A673 (cell line): ENCODE data around the gene HOXA9. TPM values are rescaled to one million over a fixed set of nuclear protein-coding genes. Genes with fewer than 3 reads are reported as not detected.
A peak's percentile ranks its signal among the peaks of the same experiment; 100 is the strongest.

Source experiments
- BruUV-seq: library from RNA; stranded (reverse); fragments of 400-500 nt; replicated peaks from 2 replicates; lab custom pipeline; 2021; lab: Mats Ljungman, UMichigan
- CTCF ChIA-PET: fragments of 300-600 bp; sonication (Branson Sonifier 250); formaldehyde crosslinking; loops from one replicate; lab custom pipeline; 2022; ENCODE audit warnings: antibody characterized with exemption; lab: Charles Lee
- POLR2A ChIA-PET: fragments of 300-600 bp; sonication (Branson Sonifier 250); formaldehyde crosslinking; loops from one replicate; lab custom pipeline; 2022; ENCODE audit warnings: antibody characterized with exemption; ENCODE audit not compliant: low non-redundant PET; lab: Charles Lee
- DNase-seq: peaks from one replicate; pipeline ENCODE4 v3.0.0-alpha.2; 2015; ENCODE audit warnings: low spot score
- H3K27ac ChIP-seq: fragments of 200-600 bp; sonication (generic); 2 replicates; pipeline ENCODE4 v1.5.1; 2016; ENCODE audit warnings: mixed run types, low read depth, mild to moderate bottlenecking, mixed read lengths, antibody characterized with exemption, low read length; ENCODE audit not compliant: poor library complexity, severe bottlenecking
- H3K27me3 ChIP-seq: fragments of 200-600 bp; sonication (generic); replicated peaks from 2 replicates; pipeline ENCODE4 v1.6.1; 2017; ENCODE audit warnings: mixed run types, low read depth, mild to moderate bottlenecking, mixed read lengths, antibody characterized with exemption, low read length; ENCODE audit not compliant: insufficient read depth, poor library complexity
- H3K36me3 ChIP-seq: fragments of 200-600 bp; sonication (generic); 2 replicates; pipeline ENCODE4 v1.6.1; 2016; ENCODE audit warnings: mixed run types, mild to moderate bottlenecking, mixed read lengths, antibody characterized with exemption, low read length; ENCODE audit not compliant: insufficient read depth, poor library complexity, severe bottlenecking
- H3K4me1 ChIP-seq: fragments of 200-600 bp; sonication (generic); 2 replicates; pipeline ENCODE4 v1.6.1; 2017; ENCODE audit warnings: mixed run types, mild to moderate bottlenecking, mixed read lengths, antibody characterized with exemption, low read length; ENCODE audit not compliant: insufficient read depth, poor library complexity, severe bottlenecking
- H3K4me3 ChIP-seq: fragments of 200-600 bp; sonication (generic); 2 replicates; pipeline ENCODE4 v1.5.1; 2016; ENCODE audit warnings: low read depth, mixed run types, mild to moderate bottlenecking, mixed read lengths, low read length; ENCODE audit not compliant: poor library complexity, severe bottlenecking
- H3K9me3 ChIP-seq: fragments of 200-600 bp; sonication (generic); 2 replicates; pipeline ENCODE4 v1.6.1; 2016; ENCODE audit warnings: mixed run types, low read depth, mild to moderate bottlenecking, mixed read lengths, antibody characterized with exemption, low read length; ENCODE audit not compliant: poor library complexity, severe bottlenecking
- EZH2 ChIP-seq: fragments of 200-600 bp; sonication (generic); IDR thresholded peaks from 2 replicates; pipeline ENCODE4 v1.6.1; 2017; ENCODE audit warnings: borderline replicate concordance, low read depth, mild to moderate bottlenecking, mixed read lengths, antibody characterized with exemption, low read length; ENCODE audit not compliant: poor library complexity, severe bottlenecking
- intact Hi-C: fragments of 100-400 bp; cut with micrococcal nuclease; formaldehyde crosslinking; loops from one replicate; pipeline ENCODE4 v1.10.0; 2022; ENCODE audit not compliant: unreplicated experiment
- total RNA-seq: library from RNA; stranded (reverse); gene quantifications from 2 replicates; pipeline ENCODE4 v1.2.3, GENCODE V29; 2021
- TF ChIP-seq, protein P1 (sequence below): fragments of 300-800, 200-600 bp; sonication (generic); conservative IDR thresholded peaks from 2 replicates; pipeline ENCODE4 v1.5.1; 2017; ENCODE audit warnings: low read depth, mild to moderate bottlenecking, antibody characterized with exemption, low read length, moderate library complexity, mixed read lengths

The HOXA9 gene
- total RNA-seq, 1 experiment from 2014 or later: not detected

DNA sequence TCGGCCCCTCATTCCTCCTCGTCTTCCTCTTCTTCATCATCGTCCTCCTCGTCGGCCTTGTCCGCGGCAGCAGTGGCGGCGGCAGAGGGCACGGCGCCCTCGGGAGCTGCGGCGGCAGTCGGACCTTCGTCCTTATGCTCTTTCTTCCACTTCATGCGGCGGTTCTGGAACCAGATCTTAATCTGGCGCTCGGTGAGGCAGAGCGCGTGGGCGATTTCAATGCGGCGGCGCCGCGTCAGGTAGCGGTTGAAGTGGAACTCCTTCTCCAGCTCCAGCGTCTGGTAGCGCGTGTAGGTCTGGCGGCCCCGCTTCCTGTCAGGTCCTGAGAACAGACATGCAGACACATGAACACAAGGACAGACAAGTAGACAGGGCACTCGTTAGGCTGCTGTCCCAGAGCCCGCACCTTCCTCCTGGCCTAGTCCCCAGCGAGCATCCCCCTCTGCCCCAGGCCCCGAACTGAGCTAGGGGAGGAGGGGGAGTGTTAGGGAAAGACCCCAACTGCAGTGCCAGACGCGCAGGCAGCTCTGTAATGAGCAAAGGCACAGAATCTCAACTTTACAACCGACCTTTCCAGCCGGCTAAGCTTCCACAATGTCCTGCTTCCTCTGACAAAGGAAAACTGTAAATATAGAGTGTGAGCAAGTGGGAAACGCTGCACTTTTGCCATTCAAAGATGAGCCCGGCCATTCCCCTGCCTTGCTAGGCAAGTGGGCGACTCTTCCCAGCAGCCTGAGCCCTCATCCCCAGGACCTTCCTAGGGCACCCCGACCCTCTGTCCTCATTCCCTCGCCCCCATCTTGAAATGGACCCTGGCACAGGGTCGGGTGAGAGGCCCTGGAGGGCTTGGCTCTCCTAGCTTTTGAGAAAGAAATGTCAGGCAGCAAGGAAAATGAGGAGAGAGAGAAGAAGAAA is 10.2 kb downstream of the HOXA9 start:
- Histone ChIP-seq H3K27ac (no peak overlapping the region), H3K4me3 (no peak overlapping the region), H3K4me1 (peaks cover 7% of the 10 kb centered on the region), H3K9me3 (no peaks in the 10 kb centered on the region), H3K36me3 (no peaks in the 10 kb centered on the region), H3K27me3 (peaks cover 77% of the 10 kb centered on the region)
- peak; percentile 94 for TF ChIP-seq EZH2
- TF ChIP-seq, protein P1, sequence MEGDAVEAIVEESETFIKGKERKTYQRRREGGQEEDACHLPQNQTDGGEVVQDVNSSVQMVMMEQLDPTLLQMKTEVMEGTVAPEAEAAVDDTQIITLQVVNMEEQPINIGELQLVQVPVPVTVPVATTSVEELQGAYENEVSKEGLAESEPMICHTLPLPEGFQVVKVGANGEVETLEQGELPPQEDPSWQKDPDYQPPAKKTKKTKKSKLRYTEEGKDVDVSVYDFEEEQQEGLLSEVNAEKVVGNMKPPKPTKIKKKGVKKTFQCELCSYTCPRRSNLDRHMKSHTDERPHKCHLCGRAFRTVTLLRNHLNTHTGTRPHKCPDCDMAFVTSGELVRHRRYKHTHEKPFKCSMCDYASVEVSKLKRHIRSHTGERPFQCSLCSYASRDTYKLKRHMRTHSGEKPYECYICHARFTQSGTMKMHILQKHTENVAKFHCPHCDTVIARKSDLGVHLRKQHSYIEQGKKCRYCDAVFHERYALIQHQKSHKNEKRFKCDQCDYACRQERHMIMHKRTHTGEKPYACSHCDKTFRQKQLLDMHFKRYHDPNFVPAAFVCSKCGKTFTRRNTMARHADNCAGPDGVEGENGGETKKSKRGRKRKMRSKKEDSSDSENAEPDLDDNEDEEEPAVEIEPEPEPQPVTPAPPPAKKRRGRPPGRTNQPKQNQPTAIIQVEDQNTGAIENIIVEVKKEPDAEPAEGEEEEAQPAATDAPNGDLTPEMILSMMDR: no peak
- no TSS peak for BruUV-seq
- ChIA-PET POLR2A (no interaction called here), CTCF (no interaction called here)
- intact Hi-C loops: no loop called here
- no peak for DNase-seq

DNA sequence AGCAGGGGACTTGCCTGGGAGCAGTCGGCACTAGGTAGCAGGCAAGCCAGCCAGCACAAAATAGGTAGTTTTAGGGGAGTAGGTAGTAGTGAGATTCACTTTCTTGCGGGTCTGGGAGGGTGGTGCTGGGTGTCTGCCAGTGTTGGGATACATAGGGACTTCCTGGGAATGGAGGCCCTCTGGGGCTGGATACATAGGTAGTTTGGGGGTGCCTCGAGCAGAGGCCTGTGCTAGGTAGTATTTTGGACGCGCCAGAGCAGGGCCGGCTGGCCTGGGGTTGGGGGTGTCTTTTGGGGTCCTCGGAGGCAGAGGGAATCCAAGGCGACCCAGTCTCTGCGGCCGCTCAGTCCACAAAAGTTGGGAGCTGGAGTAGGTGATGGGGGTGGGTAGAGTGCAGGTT is 11.0 kb downstream of the HOXA9 start:
- H3K27ac ChIP-seq: no peak overlapping the region
- no peak for TF ChIP-seq EZH2
- TF ChIP-seq, protein P1: no peak
- peaks cover 7% of the 10 kb centered on the region for H3K4me1 ChIP-seq
- ChIA-PET POLR2A (no interaction called here), CTCF (no interaction called here)
- no peak for DNase-seq
- no peaks in the 10 kb centered on the region for H3K36me3 ChIP-seq
- no TSS peak for BruUV-seq
- no peaks in the 10 kb centered on the region for H3K9me3 ChIP-seq
- H3K4me3 ChIP-seq: no peak overlapping the region
- intact Hi-C loops: no loop called here
- peaks cover 85% of the 10 kb centered on the region for H3K27me3 ChIP-seq

DNA sequence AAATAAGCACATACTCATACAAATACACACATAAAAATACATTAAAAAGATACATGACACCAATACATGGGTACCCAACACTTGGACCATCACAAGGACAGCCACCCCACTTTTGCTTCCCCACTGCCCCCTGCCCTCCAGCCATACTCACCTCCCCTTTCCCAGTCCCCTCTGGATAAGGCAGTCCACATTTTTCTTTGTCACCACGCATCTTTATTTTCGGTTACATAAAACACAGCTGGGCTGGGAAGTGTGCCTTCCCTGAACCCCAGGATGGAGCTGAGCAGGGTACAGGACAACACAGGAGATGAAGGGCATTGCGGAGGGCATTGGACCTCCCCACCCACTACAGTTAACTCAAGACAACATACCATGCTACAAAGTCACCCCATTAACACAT is 11.8 kb downstream of the HOXA9 start:
- Histone ChIP-seq H3K4me3 (no peak overlapping the region), H3K27me3 (peaks cover 93% of the 10 kb centered on the region), H3K9me3 (no peaks in the 10 kb centered on the region), H3K27ac (no peak overlapping the region), H3K36me3 (no peaks in the 10 kb centered on the region), H3K4me1 (peaks cover 7% of the 10 kb centered on the region)
- CTCF ChIA-PET: no interaction called here
- no peak for DNase-seq
- TF ChIP-seq, protein P1: no peak
- TF ChIP-seq EZH2: no peak
- no TSS peak for BruUV-seq
- POLR2A ChIA-PET: no interaction called here
- intact Hi-C loops: no loop called here
